ENCODE data around the gene ODC1. TPM values are rescaled to one million over a fixed set of nuclear protein-coding genes. Genes with fewer than 3 reads are reported as not detected.

The ODC1 gene
- total and polyA plus RNA-seq, 2 experiments from 2014 or later = 23.3 to 70.3 TPM

DNA sequence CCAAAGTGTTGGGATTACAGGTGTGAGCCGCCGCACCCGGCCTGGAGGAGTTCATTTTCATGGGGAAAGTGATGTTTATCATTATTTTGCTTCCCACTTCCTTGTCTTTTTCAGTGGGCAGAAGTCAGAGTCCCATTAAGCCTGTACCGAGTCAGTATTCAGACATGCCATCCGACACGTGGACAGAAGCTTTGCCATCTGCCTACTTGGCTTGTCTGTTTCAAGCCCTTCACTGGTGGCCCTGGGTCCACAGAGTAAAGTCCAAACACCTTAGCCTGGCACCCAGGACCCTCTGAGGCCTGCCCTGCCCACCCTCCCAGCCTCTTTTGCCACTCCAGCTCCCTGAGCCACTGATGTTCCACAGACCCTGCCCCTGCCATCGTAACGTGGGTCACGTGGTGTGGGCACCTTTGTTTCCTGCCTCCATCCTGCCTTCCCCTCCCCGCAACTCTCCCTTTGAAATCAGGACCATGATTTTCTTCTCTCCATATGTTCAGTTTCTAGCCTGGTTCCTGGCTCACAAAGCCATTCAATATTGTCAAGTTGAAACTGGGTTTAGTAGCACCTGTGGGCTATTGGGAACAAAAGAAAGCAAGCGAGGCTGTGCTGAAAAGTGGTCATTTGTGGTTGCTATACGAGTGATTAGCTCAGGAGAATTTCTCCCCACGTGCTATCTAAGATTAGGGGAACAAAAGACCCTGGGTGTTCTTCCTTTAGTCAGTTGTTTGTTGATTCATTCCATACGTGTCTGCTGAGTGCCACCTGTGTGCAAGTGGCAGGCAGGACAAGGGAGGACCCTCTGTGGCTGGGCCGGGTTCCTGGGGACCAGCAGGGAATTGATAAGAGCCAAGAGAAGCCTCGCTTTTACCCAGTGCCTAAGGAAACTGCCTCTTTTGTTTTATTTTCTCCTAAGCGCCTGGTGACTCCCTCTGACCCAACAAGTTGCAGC lies 5.1 kb upstream of the ODC1 start (continued):
- TF ChIP-seq, protein P1, sequence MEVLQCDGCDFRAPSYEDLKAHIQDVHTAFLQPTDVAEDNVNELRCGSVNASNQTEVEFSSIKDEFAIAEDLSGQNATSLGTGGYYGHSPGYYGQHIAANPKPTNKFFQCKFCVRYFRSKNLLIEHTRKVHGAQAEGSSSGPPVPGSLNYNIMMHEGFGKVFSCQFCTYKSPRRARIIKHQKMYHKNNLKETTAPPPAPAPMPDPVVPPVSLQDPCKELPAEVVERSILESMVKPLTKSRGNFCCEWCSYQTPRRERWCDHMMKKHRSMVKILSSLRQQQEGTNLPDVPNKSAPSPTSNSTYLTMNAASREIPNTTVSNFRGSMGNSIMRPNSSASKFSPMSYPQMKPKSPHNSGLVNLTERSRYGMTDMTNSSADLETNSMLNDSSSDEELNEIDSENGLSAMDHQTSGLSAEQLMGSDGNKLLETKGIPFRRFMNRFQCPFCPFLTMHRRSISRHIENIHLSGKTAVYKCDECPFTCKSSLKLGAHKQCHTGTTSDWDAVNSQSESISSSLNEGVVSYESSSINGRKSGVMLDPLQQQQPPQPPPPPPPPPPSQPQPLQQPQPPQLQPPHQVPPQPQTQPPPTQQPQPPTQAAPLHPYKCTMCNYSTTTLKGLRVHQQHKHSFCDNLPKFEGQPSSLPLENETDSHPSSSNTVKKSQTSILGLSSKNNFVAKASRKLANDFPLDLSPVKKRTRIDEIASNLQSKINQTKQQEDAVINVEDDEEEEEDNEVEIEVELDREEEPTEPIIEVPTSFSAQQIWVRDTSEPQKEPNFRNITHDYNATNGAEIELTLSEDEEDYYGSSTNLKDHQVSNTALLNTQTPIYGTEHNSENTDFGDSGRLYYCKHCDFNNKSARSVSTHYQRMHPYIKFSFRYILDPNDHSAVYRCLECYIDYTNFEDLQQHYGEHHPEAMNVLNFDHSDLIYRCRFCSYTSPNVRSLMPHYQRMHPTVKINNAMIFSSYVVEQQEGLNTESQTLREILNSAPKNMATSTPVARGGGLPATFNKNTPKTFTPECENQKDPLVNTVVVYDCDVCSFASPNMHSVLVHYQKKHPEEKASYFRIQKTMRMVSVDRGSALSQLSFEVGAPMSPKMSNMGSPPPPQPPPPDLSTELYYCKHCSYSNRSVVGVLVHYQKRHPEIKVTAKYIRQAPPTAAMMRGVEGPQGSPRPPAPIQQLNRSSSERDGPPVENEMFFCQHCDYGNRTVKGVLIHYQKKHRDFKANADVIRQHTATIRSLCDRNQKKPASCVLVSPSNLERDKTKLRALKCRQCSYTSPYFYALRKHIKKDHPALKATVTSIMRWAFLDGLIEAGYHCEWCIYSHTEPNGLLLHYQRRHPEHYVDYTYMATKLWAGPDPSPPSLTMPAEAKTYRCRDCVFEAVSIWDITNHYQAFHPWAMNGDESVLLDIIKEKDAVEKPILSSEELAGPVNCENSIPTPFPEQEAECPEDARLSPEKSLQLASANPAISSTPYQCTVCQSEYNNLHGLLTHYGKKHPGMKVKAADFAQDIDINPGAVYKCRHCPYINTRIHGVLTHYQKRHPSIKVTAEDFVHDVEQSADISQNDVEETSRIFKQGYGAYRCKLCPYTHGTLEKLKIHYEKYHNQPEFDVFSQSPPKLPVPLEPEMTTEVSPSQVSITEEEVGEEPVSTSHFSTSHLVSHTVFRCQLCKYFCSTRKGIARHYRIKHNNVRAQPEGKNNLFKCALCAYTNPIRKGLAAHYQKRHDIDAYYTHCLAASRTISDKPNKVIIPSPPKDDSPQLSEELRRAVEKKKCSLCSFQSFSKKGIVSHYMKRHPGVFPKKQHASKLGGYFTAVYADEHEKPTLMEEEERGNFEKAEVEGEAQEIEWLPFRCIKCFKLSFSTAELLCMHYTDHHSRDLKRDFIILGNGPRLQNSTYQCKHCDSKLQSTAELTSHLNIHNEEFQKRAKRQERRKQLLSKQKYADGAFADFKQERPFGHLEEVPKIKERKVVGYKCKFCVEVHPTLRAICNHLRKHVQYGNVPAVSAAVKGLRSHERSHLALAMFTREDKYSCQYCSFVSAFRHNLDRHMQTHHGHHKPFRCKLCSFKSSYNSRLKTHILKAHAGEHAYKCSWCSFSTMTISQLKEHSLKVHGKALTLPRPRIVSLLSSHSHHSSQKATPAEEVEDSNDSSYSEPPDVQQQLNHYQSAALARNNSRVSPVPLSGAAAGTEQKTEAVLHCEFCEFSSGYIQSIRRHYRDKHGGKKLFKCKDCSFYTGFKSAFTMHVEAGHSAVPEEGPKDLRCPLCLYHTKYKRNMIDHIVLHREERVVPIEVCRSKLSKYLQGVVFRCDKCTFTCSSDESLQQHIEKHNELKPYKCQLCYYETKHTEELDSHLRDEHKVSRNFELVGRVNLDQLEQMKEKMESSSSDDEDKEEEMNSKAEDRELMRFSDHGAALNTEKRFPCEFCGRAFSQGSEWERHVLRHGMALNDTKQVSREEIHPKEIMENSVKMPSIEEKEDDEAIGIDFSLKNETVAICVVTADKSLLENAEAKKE (CRISPR knock-in tag; IDR thresholded peaks at IDR 0.05) = no peak

DNA sequence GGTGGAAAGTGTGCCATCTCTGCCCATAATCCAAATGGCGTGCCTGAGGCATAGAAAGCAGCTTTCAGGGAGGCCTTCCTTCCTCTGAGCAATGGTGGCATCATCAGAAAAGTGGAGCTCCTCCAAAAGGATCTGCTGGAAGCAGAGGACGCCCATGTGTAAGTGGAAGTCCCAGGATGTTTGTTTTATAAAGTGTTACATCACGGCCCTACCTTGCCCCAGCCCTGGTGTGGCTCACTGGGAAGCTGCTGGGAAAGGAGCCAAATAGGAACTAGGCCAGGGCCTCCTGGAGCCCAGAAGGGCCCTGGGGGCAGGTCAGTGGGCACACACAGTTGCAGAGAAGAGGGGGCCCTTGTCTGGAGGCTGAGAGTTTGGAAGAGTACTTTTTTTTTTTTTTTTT lies 4.2 kb upstream of the ODC1 start:
- Histone ChIP-seq H3K79me2 (replicated peaks; ENCODE audit: insufficient read depth) (peaks cover under 1% of the 10 kb centered on the region), H3K27me3 (ENCODE audit: insufficient read depth) (peaks cover 17% of the 10 kb centered on the region), H4K20me1 (replicated peaks; ENCODE audit: insufficient read depth) (no peaks in the 10 kb centered on the region), H3F3A (replicated peaks; ENCODE audit: low read depth) (no peaks in the 10 kb centered on the region), H2AFZ (no peak overlapping the region), H3K4me1 (ENCODE audit: insufficient read depth) (peaks cover 5% of the 10 kb centered on the region), H3K36me3 (ENCODE audit: insufficient read depth) (no peaks in the 10 kb centered on the region), H3K4me2 (no peak overlapping the region), H3K4me3 (no peak overlapping the region), H3K9me2 (ENCODE audit: insufficient read depth) (no peaks in the 10 kb centered on the region), H3K27ac (ENCODE audit: low read depth) (no peak overlapping the region)
- DNase-seq (ENCODE audit: low spot score) (no peak), ATAC-seq (no peak)
- Mint-ChIP-seq H3K27me3 (ENCODE audit: insufficient read depth, low read depth, poor library complexity) (peaks cover 15% of the 10 kb centered on the region), H3K36me3 (ENCODE audit: low read depth) (peaks cover 2% of the 10 kb centered on the region), H3K4me1 (peaks cover 13% of the 10 kb centered on the region), H3K9me3 (no peaks in the 10 kb centered on the region; the same call in 2 of the 3 replicates), H3K4me3 (no peak overlapping the region), H3K27ac (no peak overlapping the region)
- TF ChIP-seq STAT1 (IDR thresholded peaks at IDR 0.05; ENCODE audit: unreplicated experiment) = no peak
- no peak for TF ChIP-seq EZH2phosphoT487 (IDR thresholded peaks at IDR 0.05; ENCODE audit: unreplicated experiment)
